Measurements from ENCODE around the gene TECPR2.
A peak's percentile ranks its signal among the peaks of the same experiment; 100 is the strongest.

The TECPR2 gene

GRCh38 chr14:102499401-102500157, 136.8 kb downstream of the TECPR2 start:
- no peak for DNase-seq

- DNase-seq = no peak
These were observed 137.5 kb downstream of the TECPR2 start for GRCh38 chr14:102500158-102500662.

- no peak for DNase-seq
These were observed 138.0 kb downstream of the TECPR2 start for GRCh38 chr14:102500713-102501112.

- DNase-seq = no peak
These were observed 139.1 kb downstream of the TECPR2 start for GRCh38 chr14:102501751-102502315.

DNA sequence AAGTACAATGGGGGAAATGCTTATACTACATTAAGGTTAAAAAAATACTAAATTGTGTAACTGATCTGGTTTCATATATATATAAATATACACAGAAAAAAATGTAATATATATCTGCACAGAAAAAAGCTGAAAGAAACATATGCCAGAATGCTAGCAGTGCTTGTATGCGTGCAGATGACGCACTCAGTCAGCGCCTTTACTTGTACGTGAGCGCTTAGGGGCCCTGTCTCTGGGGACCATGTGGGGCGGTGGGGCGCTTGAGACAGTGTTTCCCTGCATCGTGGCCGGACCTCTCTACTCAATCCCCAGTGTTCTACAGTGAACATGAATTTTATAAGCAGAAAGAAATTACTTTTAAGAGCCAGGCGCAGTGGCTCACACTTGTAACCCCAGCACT, 139.8 kb downstream of the TECPR2 start:
- DNase-seq = no peak

- no peak for DNase-seq
These were observed 141.0 kb downstream of the TECPR2 start for GRCh38 chr14:102503641-102504327.

- DNase-seq = no peak
These were observed 141.7 kb downstream of the TECPR2 start for GRCh38 chr14:102504328-102504999.

- no peak for DNase-seq
These were observed 142.4 kb downstream of the TECPR2 start for GRCh38 chr14:102505000-102505619.

DNA sequence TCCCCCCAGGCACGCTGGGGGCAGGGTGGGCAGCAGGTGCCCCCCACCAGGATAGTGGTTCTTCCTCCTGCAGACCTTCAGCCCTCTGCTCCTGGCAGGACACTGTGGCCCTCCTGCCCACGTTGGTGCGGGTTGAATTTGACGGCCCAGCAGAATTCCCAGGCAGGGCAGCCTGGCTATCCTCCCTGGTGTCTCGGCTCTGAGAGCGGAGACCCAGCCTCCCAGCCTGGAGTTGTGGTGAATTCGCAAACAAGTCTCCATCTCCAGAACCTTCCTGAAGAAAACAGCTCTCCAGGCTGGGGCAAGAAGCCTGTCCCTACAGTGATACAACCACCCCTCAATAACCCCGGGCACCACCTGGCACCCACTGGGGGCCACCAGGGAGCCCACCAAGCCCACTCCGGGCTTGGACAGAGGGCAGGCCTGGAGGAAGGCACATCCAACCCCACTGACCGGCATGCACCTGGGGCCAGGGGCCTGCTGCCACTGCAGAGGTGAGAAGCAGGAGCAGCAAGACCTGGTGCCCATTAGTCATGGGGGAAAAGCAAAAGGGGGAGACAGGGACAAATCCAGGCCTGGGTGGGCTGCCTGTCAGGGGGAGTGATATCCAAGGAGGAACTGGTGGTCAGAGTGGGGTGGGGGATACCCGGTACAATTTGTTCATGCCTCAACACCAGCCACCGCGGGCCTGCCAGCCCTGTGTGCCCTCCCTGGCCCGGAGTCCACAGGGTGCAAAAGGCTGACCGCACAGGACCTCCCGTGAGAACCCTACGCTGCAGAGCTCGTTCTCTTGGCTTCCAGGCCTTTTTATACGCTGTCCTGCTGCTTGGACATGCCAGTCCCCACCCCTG, 143.3 kb downstream of the TECPR2 start:
- no peak for DNase-seq

GRCh38 chr14:102506626-102506925, 143.8 kb downstream of the TECPR2 start:
- DNase-seq = no peak

- no peak for DNase-seq
These were observed 144.5 kb downstream of the TECPR2 start for GRCh38 chr14:102507081-102507856.

DNA sequence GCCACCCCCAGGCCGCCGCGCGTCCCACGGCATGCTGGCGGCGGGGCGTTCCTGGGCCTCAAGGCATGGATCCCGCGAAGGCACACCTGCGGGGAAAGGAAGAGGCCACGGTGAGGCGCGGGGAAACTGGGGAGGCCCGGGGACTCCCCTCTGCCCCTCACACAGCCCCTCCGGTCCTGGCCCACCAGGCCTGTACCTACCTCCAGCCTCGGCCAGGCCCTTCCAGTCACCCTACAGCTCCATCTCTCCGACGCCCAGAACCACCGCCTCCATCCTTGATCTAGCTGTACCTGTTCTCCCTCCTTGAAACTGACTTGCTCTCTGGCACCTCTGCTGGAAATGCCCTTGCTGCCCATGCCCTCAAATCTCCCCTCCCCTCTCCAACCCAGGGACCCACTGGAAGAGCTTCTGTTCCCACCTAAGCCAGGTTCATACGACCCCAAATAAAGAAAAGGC, 145.1 kb downstream of the TECPR2 start:
- no peak for DNase-seq

DNA sequence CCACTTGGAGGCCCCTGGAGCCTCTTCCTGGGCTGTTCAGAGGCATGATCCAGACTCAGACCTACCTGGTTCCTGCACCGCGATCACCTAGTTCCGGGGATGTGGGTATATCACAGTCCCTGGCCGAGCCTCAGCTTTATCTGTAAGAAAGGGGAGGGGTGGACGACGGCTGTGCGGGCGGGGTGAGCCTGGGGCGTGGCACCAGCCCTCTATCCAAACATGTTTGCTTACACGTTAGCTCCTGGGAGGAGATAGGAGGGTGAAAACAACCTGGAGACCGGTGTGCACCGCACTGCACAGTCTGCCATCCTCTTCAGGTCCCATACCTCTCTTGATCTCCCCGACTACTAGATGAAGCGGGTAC, 145.7 kb downstream of the TECPR2 start:
- DNase-seq = peak; percentile 53

DNA sequence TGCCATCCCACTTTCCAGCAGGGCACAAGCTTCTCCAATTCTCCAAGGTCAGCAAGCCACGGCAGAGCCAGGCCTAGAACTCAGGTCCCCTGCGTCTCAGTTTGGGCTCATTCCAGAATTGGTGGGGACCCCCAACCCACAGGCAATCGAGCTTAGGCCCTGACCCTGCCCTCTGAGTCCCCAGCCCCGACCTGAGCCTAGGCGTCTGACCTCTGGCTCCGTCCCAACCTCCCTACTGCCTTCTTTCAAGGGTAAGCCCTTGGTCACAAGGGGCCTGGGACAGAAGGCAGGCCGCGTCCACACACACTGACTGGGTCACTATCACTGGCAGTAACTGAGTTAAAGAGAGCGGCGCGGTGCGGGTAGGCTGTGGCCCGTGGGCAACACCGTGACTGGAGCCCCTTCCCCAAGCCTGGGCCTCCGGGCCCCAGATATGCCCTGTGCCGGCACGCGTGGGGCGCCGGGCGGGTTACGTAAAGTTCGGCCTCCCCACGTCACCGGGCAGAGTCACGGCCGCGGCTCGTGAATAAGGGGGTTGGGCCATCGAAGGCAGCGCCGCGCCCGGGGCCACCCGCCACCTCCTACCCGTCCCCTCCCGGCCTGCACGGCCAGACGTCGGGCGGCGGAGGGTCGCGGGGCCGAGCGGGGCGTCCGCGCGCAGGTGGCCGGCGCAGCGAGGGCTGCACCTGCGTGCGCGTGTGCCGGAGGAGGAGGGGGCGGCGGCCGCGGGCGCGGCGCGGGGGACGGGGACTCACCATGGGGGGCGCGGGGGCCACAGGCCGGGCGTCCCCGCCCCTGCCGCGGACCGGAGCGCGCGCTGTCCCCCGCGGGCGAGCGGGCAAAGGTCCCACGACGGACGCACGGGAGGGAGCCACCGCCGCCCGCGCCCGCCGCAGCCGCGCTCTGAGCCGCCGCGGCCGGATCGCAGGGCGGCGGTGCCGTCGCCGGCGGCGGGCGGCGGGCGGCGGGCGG, 146.3 kb downstream of the TECPR2 start:
- no peak for DNase-seq

DNA sequence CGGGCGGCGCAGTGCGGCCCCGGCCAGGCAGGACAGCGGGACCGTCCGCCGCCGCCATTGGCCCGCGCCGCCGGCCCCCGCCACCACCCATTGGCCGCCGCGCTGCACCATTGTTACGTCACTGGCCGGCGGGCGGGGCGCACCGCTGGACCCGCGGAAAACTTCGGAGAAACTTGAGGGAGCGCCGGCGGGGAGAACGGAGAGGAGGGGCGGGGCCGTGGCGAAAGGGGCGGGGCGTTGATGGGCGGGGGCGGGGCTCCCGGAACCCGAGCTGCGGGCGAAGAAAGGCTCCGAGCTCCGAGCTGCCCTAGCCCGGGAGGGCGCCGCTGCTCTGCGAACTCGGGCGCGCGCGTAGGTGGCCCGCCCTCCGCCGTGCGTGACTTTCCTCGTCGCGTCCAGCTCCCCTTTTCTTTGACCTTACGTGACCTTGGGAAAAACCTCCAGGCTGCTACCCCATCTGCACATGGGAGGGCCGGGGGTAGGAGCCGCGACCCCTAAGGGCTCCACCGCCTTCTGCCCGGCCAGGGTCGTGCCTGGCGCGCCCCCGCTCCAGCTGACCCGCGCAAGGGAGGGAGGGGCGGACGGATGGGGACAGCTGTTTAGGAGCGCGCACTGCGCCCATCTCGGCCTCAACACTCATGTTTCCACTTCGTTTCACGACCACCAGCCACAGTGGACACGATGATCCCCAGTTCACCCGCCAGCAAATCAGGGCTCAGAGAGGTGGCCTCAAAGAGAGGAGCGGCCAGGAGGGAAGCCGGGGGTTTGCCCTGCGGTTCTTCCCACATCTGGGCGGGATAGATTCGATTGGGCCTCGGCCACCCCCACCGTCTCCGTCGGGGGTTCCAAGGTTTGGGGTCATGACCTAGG, 147.2 kb downstream of the TECPR2 start, which contains the start of gene ANKRD9:
Gene ANKRD9 (minus strand): TSS at position 31 of the 870 bp plus-strand sequence. CDS start 1,887 bp downstream, outside the sequence.
- peak; percentile 78 for DNase-seq

GRCh38 chr14:102510616-102511520, 148.1 kb downstream of the TECPR2 start:
- no peak for DNase-seq

DNA sequence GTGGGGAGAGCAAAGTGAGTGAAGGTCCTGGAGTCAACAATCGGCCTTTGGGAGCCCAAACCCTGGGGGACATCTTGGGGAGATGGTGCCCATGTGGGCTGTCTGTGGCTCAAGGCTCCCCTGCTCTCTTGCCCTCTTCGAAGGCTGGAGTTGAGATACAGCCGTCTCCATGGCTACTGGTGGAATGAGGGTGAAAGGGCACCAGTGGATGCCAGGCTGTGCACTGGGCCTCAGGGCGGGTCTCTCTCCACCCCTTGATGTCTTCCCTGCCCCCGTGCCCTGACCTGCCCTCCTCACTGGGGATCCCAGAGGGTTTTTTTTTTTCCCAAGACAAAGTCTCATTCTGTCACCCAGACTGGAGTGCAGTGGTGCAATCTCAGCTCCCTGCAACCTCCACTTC, 148.8 kb downstream of the TECPR2 start:
- DNase-seq = no peak

Measured in NCI-H510A (cell line).